NK-92 (cell line): ENCODE results near the gene AHDC1.
"Not testable (repeated sequence)": the region's sequence is repeated elsewhere in the genome, so short reads cannot be mapped to it uniquely, and the experiment has no call there.

Source experiments
- DNase-seq: peaks from one replicate; lab custom pipeline; 2025; ENCODE audit not compliant: unreplicated experiment; lab: John Stamatoyannopoulos, UW

The AHDC1 gene, protein sequence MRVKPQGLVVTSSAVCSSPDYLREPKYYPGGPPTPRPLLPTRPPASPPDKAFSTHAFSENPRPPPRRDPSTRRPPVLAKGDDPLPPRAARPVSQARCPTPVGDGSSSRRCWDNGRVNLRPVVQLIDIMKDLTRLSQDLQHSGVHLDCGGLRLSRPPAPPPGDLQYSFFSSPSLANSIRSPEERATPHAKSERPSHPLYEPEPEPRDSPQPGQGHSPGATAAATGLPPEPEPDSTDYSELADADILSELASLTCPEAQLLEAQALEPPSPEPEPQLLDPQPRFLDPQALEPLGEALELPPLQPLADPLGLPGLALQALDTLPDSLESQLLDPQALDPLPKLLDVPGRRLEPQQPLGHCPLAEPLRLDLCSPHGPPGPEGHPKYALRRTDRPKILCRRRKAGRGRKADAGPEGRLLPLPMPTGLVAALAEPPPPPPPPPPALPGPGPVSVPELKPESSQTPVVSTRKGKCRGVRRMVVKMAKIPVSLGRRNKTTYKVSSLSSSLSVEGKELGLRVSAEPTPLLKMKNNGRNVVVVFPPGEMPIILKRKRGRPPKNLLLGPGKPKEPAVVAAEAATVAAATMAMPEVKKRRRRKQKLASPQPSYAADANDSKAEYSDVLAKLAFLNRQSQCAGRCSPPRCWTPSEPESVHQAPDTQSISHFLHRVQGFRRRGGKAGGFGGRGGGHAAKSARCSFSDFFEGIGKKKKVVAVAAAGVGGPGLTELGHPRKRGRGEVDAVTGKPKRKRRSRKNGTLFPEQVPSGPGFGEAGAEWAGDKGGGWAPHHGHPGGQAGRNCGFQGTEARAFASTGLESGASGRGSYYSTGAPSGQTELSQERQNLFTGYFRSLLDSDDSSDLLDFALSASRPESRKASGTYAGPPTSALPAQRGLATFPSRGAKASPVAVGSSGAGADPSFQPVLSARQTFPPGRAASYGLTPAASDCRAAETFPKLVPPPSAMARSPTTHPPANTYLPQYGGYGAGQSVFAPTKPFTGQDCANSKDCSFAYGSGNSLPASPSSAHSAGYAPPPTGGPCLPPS (N-terminal part only)

DNA sequence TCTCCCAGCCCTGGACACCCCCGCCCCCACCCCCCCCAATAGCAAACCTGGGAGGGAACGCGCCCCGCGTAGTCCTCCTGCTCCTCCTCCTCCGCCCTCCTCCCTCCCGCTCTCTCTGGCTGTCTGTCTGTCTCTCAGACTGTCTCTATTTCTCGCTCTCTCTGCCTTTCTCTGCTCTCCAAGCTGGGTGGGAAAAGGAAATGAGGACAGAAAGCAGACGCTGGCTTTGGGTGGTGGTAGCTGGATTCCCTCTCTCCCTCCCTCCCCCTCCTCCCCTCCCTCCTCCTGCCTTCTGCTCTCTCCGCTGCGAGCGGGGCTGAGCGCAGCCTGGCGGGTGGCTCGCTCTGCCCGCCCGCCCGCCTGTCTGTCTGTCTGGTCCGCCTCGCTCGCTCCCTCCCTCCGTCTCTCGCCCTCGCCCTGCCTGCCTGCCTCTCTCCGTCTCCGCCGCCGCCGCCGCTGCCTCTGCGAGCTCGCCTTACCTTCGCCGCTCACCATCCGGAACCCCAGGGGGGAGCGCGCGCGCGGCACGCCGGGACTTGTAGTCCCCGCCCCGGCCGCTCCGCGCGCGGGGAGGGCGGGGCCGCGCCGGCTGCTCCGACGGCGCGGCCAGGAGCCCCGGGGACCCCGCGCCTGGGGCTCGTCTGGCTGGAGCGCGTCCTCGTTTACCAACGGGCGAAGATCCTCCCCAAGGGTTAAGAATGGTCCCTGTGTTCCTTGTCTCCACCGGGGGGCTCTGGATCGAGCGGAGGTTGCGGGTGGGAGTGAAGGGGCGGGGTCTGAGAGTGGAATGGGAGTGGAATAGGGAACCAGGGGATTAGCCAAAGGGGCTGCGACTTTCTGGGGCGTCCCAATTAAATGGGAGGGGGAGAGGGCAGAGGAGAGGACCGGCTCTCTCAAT, at the start of gene AHDC1:
TSS of gene AHDC1 (minus strand) at position 464 of the 898 bp plus-strand sequence. CDS start 52,029 bp downstream, outside the sequence.
- peak; percentile 40 for DNase-seq

DNA sequence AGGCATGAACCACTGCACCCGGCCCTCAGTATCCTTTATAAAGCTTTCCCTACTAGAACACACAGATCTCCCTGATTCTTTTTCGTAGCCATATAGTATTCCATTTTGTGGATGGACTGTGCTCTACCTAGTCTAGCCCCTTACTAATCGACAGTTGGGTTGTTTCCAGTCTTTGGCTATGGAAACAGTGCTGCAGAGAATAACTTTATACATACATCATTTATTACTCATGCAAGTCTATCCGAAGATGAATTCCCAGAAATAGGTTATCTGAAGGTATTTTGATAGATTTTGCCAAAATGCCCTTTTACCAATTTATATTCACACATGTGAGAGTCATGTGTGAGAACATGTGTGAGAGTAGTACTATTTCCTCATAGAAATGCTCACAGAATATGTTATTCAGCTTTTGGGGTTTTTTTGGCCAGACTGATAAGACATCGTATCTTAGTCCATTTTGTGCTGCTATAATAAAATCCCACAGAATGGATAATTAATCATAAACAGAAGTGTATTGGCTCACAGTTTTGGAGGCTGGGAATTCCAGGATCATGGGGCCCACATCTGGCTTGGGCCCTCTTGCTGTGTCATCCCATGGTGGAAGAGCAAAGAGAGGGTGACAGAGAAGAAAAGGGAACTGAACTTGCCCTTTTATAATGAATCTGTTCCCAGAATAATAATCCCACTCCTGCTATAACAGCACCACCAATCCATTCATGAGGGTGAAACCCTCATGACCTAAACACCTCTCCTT, 48.3 kb upstream of the AHDC1 start:
- no peak for DNase-seq

DNA sequence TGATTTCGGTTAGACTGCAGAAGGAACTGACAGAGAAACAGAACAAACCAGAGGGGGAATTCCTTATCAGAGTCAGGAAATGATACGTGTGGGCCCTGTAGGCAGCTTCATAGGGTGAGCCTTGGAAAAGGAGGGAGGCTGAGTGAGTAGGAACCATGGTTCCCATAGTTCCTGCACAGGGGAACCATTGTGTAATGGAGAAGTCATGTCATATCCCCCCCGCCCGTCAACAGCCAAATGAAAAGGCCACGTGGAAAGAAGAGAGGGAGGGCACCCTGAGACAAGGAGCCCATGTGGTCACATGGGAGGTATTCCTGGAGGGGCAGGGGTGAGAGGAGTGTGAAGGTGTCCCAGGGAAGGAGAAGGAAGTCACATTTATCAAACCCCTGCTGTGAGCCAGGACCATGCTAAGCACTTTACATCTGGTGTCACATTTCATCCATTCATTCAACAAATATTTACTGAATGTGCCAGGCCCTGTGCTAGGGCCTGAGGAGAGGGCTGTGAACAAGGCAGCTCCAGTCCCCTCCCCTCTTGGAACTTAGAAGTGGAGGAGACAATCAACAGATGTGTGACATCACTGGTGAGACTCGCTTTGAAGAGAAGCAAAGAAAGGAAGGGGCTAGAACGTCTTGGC, 46.7 kb upstream of the AHDC1 start:
- DNase-seq, result no peak

GRCh38 chr1:27650171-27650538, 46.2 kb upstream of the AHDC1 start:
- DNase-seq, result no peak

GRCh38 chr1:27649306-27649635, 45.3 kb upstream of the AHDC1 start:
- no peak for DNase-seq

GRCh38 chr1:27648602-27649305, 44.8 kb upstream of the AHDC1 start:
- no peak for DNase-seq

GRCh38 chr1:27647328-27647727, 43.4 kb upstream of the AHDC1 start:
- DNase-seq, result no peak

GRCh38 chr1:27646676-27647075, 42.7 kb upstream of the AHDC1 start:
- DNase-seq, result no peak

- no peak for DNase-seq
Observed at GRCh38 chr1:27645071-27645415, 41.1 kb upstream of the AHDC1 start.

GRCh38 chr1:27644369-27645070, 40.6 kb upstream of the AHDC1 start:
- no peak for DNase-seq

DNA sequence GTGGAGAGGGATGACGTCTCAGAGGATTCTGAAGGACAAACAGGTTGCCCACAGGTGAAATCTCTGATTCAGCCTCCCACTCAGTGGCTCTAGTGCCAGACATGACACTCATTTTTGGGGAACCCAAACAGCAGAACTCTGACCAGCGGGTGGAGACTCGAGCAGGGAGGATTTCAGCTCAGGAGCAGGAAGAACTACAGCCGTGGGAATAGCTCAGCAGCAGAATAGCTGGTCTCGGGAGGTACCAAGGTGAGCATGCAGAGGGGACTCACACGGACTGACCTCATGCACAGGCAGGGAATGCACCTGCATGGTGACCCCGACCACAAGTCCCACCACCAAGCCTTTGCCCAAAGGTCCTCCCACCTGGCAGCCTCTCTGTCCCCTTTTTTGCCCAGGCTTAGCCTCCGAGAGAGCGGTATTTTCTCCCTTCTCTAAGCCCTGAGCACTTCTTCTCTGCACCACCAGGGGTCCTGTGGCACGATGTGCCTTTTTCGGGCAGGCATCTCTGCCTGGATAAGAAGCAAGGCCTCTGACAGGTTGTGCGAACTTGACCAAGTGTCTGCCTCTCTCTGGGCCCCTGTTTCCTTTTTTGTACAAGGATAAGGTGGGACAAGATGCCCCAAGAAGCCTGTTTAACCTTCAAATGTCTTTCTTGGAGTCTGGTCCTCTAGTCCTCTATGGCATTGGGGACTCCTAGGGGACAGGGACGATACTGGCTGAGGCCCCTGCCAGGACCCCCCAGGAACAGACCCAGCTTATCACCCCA, 39.8 kb upstream of the AHDC1 start:
- DNase-seq, result no peak

GRCh38 chr1:27640514-27640913, 36.6 kb upstream of the AHDC1 start:
- not testable (repeated sequence) for DNase-seq

DNA sequence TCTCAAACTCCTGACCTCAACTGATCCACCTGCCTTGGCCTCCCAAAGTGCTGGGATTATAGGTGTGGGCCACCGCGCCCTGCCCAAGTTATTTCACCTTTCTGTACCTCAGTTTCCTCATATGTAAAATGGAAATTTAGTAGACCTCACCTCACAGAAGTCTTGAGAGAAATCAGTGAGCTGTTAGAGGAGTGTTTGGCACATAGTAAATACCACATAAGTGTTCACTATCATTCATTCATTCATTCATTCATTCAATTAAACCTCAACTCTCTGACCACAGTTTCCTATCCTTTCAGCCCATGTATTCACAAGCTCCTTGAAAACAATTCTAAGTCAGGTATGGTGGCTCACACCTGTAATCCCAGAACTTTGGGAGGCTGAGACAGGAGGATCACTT, 34.9 kb upstream of the AHDC1 start:
- no peak for DNase-seq

DNA sequence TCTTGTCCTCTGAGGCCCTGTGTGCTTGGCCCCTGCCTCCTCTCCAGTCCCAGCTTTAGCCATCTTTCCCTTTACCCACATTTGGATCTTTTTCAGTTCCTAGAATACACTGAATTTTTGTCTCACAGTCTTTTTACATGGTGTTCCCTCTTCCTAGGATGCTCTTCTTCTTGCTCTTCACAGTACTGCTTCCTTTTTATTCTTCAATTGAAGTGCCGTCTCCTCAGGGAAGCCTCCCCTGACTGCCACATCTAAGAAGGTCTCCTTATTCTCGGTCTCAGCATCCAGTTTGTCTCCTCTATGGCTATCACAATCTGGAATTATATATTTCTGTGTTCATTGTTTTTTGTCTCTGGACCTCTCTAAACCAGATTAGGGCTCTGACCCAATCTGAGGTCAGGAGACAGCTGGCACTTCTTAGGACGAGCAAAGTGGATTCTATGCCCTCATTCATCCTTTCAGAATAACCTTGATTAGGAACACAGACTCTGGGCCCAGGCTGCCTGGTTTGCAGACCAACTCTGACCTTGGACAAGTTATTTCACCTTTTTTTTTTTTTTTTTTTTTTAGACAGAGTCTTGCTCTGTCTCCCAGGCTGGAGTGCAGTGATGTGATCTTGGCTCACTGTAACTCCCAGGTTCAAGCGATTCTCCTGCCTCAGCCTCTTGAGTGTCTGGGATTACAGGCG, 34.2 kb upstream of the AHDC1 start:
- no peak for DNase-seq

DNA sequence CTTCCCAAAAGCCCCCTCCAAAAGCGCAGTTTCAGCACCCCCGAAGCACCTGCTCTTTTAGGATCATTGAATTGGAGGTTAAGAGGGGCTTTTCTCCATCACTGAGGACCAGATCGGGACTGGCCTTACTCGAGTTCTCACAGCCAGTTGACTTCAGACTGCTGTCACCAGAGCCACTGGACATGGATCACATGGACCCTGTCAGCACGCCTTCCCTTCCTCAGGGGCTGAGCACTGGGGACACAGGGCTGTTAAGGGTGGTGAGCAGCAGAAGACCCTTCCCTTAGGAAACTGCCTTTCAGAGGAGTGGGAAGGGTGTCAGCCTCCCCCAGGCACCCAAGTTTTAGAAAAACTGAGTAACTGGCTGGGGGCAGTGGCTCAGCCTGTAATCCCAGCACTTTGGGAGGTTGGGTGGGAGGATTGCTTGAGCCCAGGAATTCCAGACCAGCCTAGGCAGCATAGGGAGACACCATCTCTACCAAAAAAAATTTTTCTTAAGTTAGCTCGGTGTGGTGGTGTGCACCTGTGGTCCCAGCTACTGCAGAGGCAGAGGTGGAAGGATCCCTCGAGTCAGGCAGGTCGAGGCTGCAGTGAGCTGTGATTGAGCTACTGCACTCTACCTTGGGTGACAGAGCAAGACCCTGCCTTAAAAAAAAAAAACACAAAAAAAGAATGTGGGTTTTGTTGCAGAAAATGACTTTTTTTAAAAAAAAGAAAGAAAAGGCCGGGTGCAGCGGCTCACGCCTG, 31.6 kb upstream of the AHDC1 start:
- no peak for DNase-seq

GRCh38 chr1:27634985-27635367, 31.0 kb upstream of the AHDC1 start, which contains the start of gene FGR:
FGR (minus strand) TSS chr1:27635185; CDS start chr1:27623916, 11,269 bp downstream.
- DNase-seq, result no peak
